ENCODE measurements around the gene HTR4. TPM values are rescaled to one million over a fixed set of nuclear protein-coding genes. Genes with fewer than 3 reads are reported as not detected.

Gene HTR4
- total and polyA plus RNA-seq, 2 donors (not counting 3 experiments of a cell fraction or from before 2014, with no cell fraction given), result not detected

GRCh38 chr5:148696187-148697036, 42.1 kb upstream of the HTR4 start:
- Histone ChIP-seq H3K4me2 (ENCODE audit: insufficient read depth, low read length) (no peak overlapping the region), H3K4me1 (ENCODE audit: control insufficient read depth, extremely low read depth, insufficient read depth, low read length) (no peaks in the 10 kb centered on the region), H3K36me3 (ENCODE audit: control insufficient read depth in 2 of 2, extremely low read depth in 1 of 2, insufficient read depth in 2 of 2, low read length in 2 of 2) (no peaks in the 10 kb centered on the region), H3K27ac (ENCODE audit: insufficient read depth, low read depth, low read length) (no peak overlapping the region), H3K27me3 (ENCODE audit: control insufficient read depth in 2 of 2, insufficient read depth in 2 of 2, low read length in 2 of 2) (no peaks in the 10 kb centered on the region), H3K9me3 (replicated peaks; ENCODE audit: control insufficient read depth, insufficient read depth, low read length) (no peaks in the 10 kb centered on the region), H3K9me1 (replicated peaks; ENCODE audit: control insufficient read depth, extremely low read depth, insufficient read depth, low read length) (no peaks in the 10 kb centered on the region), H3K4me3 (replicated peaks in 1 of 3; ENCODE audit: insufficient read depth in 1 of 3, low read depth in 1 of 3, low read length in 3 of 3) (no peak overlapping the region), H4K20me1 (replicated peaks; ENCODE audit: control insufficient read depth, extremely low read depth, insufficient read depth, low read length) (no peaks in the 10 kb centered on the region), H2AFZ (ENCODE audit: low read depth, low read length) (no peak overlapping the region), H3K9ac (replicated peaks; ENCODE audit: extremely low read depth, insufficient read depth, low read length) (no peak overlapping the region), H3K79me2 (ENCODE audit: control insufficient read depth, insufficient read depth, low read length) (no peaks in the 10 kb centered on the region)
- POLR2A ChIA-PET, result no interaction called here
- FAIRE-seq (no peak), DNase-seq (ENCODE audit: low read depth, low spot score) (no peak)
- intact Hi-C loops (cut with micrococcal nuclease), result no loop called here
- TF ChIP-seq EZH2 (IDR thresholded peaks at IDR 0.05; ENCODE audit: borderline replicate concordance, low read depth, low read length, severe bottlenecking) (no peak), POLR2A (IDR thresholded peaks at IDR 0.05; ENCODE audit: low read depth, low read length) (no peak), MYC (IDR thresholded peaks at IDR 0.05; ENCODE audit: low read depth, low read length) (no peak), MAX (IDR thresholded peaks at IDR 0.05; ENCODE audit: insufficient read depth, insufficient read length) (no peak), JUN (IDR thresholded peaks at IDR 0.05; ENCODE audit: borderline replicate concordance, insufficient read depth, insufficient read length, low read depth) (no peak)
- TF ChIP-seq, protein P1, sequence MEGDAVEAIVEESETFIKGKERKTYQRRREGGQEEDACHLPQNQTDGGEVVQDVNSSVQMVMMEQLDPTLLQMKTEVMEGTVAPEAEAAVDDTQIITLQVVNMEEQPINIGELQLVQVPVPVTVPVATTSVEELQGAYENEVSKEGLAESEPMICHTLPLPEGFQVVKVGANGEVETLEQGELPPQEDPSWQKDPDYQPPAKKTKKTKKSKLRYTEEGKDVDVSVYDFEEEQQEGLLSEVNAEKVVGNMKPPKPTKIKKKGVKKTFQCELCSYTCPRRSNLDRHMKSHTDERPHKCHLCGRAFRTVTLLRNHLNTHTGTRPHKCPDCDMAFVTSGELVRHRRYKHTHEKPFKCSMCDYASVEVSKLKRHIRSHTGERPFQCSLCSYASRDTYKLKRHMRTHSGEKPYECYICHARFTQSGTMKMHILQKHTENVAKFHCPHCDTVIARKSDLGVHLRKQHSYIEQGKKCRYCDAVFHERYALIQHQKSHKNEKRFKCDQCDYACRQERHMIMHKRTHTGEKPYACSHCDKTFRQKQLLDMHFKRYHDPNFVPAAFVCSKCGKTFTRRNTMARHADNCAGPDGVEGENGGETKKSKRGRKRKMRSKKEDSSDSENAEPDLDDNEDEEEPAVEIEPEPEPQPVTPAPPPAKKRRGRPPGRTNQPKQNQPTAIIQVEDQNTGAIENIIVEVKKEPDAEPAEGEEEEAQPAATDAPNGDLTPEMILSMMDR (IDR thresholded peaks at IDR 0.05; ENCODE audit: extremely low read depth in 1 of 2, insufficient read depth in 1 of 2, low read depth in 1 of 2, low read length in 2 of 2), result no peak
- BruUV-seq (replicated peaks), result no TSS peak
- dilution Hi-C loops (cut with MboI; ENCODE audit: extremely low pct_ligation_motif_present, low sequenced_read_pairs), result no loop called here
- CTCF ChIA-PET, result interaction anchor here (1.3 to 3.7 kb wide), 4 partner anchors 9 to 35 kb away, joined by 3 to 23 read pairs (median 6); no protein-coding TSS in a partner anchor
